HepG2 (cell line): ENCODE data around the gene MAMDC2. TPM values are rescaled to one million over a fixed set of nuclear protein-coding genes. Genes with fewer than 3 reads are reported as not detected.

Source experiments
- ATAC-seq: fragments of 200-7000 bp; cut with Tn5 transposase; 3 replicates; pipeline ENCODE4 v1.9.1; 2020; ENCODE audit warnings: mild to moderate bottlenecking, moderate library complexity
- BruUV-seq: library from RNA; stranded (reverse); fragments of 400-500 nt; replicated peaks from 2 replicates; lab custom pipeline; 2021; lab: Mats Ljungman, UMichigan
- CTCF ChIA-PET: fragments of 300-600 bp; formaldehyde crosslinking; extraction: SDS; loops from one replicate; lab custom pipeline; 2021; ENCODE audit warnings: low total read pairs, inconsistent platforms, low intra/inter-chr PET ratio; lab: Yijun Ruan, JAX
- POLR2A ChIA-PET: fragments of 350-600 bp; sonication (Branson Sonifier 250); formaldehyde crosslinking; loops from one replicate; lab custom pipeline; 2020; ENCODE audit warnings: antibody characterized with exemption, inconsistent platforms; lab: Yijun Ruan, JAX
- DNase-seq: peaks from one replicate; pipeline ENCODE4 v3.0.0-alpha.2; 2015; ENCODE audit warnings: low spot score
- FAIRE-seq: peaks from 3 replicates; lab custom pipeline; 2011; peaks lifted over from hg19 to GRCh38; lab: Jason Lieb, UNC
- H2AFZ ChIP-seq: one replicate; pipeline ENCODE4 v1.6.1; 2011; ENCODE audit warnings: low read length, inconsistent platforms
- H3K27ac ChIP-seq: fragments of 300-600 bp; 3 replicates; pipeline ENCODE4 v1.8.0; 2011; ENCODE audit warnings: mixed run types, mild to moderate bottlenecking, mixed read lengths, low read length, inconsistent platforms; ENCODE audit not compliant: insufficient read depth; ENCODE audit errors: extremely low read length
- H3K27me3 ChIP-seq, 2 experiments: fragments of 200-600 bp in 1 of 2; 2 replicates in 1 of 2; 3 replicates in 1 of 2; pipeline versions ENCODE4 v1.6.0 to v1.8.0; 2011; ENCODE audit warnings: low read length in 2 of 2, mild to moderate bottlenecking in 2 of 2, moderate library complexity in 2 of 2, inconsistent platforms in 1 of 2; ENCODE audit not compliant: insufficient read depth in 2 of 2, control insufficient read depth in 1 of 2
- H3K36me3 ChIP-seq, 2 experiments: fragments of 200-600 bp in 1 of 2; replicated peaks in 1 of 2; 2 replicates in 1 of 2; 3 replicates in 1 of 2; pipeline versions ENCODE4 v1.5.1 to v1.8.0; 2011; ENCODE audit warnings: low read length in 2 of 2, inconsistent platforms in 1 of 2; ENCODE audit not compliant: insufficient read depth in 2 of 2, control insufficient read depth in 1 of 2
- H3K4me1 ChIP-seq: 2 replicates; pipeline ENCODE4 v1.5.1; 2012; ENCODE audit warnings: low read length, inconsistent platforms; ENCODE audit not compliant: insufficient read depth
- H3K4me2 ChIP-seq: 2 replicates; pipeline ENCODE4 v1.6.0; 2011; ENCODE audit warnings: low read depth, low read length, inconsistent platforms
- H3K4me3 ChIP-seq, 3 experiments: fragments of 200-600 bp in 1 of 3; sonication (generic), shearing (Covaris generic) in 1 of 3; replicated peaks in 1 of 3; 2 replicates each; pipeline ENCODE4 v1.5.1; 2011 to 2016; ENCODE audit warnings: low read length in 3 of 3, inconsistent platforms in 2 of 3, low read depth in 2 of 3, mild to moderate bottlenecking in 2 of 3, control low read depth in 1 of 3, mixed read lengths in 1 of 3; ENCODE audit not compliant: insufficient read depth in 1 of 3
- H3K79me2 ChIP-seq: one replicate; pipeline ENCODE4 v1.6.1; 2011; ENCODE audit warnings: low read length, inconsistent platforms; ENCODE audit not compliant: insufficient read depth
- H3K9ac ChIP-seq: 2 replicates; pipeline ENCODE4 v1.6.0; 2011; ENCODE audit warnings: mild to moderate bottlenecking, low read depth, low read length, inconsistent platforms; ENCODE audit not compliant: insufficient read depth
- H3K9me3 ChIP-seq: 2 replicates; pipeline ENCODE4 v1.5.1; 2012; ENCODE audit warnings: mild to moderate bottlenecking, low read length
- H4K20me1 ChIP-seq: 2 replicates; pipeline ENCODE4 v1.6.0; 2011; ENCODE audit warnings: inconsistent platforms, mild to moderate bottlenecking, low read length, moderate library complexity; ENCODE audit not compliant: insufficient read depth
- ATF5 ChIP-seq: sonication (generic); formaldehyde crosslinking; IDR thresholded peaks from 2 replicates; pipeline ENCODE4 v1.4.0; 2020; ENCODE audit warnings: mild to moderate bottlenecking, low read depth, missing genetic modification reagents
- CERS6 ChIP-seq: sonication (generic); formaldehyde crosslinking; IDR thresholded peaks from 2 replicates; pipeline ENCODE4 v1.5.0; 2020; ENCODE audit warnings: missing genetic modification reagents
- GPBP1L1 ChIP-seq: sonication (generic); formaldehyde crosslinking; IDR thresholded peaks from 2 replicates; pipeline ENCODE4 v1.5.0; 2020; ENCODE audit warnings: mild to moderate bottlenecking, missing genetic modification reagents
- SIX4 ChIP-seq: sonication (generic); formaldehyde crosslinking; IDR thresholded peaks from 2 replicates; pipeline ENCODE4 v1.4.0; 2020; ENCODE audit warnings: missing genetic modification reagents
- SRSF1 ChIP-seq: fragments of 200-400 bp; formaldehyde crosslinking; optimal IDR thresholded peaks from 2 replicates; pipeline ENCODE3; 2017; ENCODE audit warnings: mild to moderate bottlenecking, low read depth, low read length, moderate library complexity
- ZBTB26 ChIP-seq: IDR thresholded peaks from 2 replicates; pipeline ENCODE4 v1.6.1; 2016; ENCODE audit warnings: missing compliant biosample characterization, missing genetic modification reagents, borderline replicate concordance
- ZBTB38 ChIP-seq: sonication (generic); formaldehyde crosslinking; IDR thresholded peaks from 2 replicates; pipeline ENCODE4 v1.5.1; 2020; ENCODE audit warnings: mild to moderate bottlenecking, missing genetic modification reagents
- ZNF143 ChIP-seq: sonication (generic); formaldehyde crosslinking; IDR thresholded peaks from 2 replicates; pipeline ENCODE4 v1.4.0; 2020; ENCODE audit warnings: missing genetic modification reagents
- ZNF609 ChIP-seq: sonication (generic); formaldehyde crosslinking; IDR thresholded peaks from 2 replicates; pipeline ENCODE4 v1.4.0; 2020; ENCODE audit warnings: mild to moderate bottlenecking, missing genetic modification reagents, borderline replicate concordance
- ZNF841 ChIP-seq: sonication (generic); formaldehyde crosslinking; IDR thresholded peaks from 2 replicates; pipeline ENCODE4 v1.8.1; 2023; ENCODE audit warnings: missing genetic modification reagents, borderline replicate concordance
- WGBS: methylation state at CpG from one replicate; pipeline ENCODE4 v1.1.6; 2017; ENCODE audit warnings: low lambda C conversion rate; 5-methylcytosine and 5-hydroxymethylcytosine counted together
- in situ Hi-C: cut with HindIII; loops from 2 replicates; pipeline ENCODE4 v1.10.0; 2017; ENCODE audit warnings: low pct_unique_long_range_greater_than_20kb; ENCODE audit not compliant: extremely low pct_ligation_motif_present
- intact Hi-C: fragments of 100-400 bp; cut with micrococcal nuclease; formaldehyde crosslinking; loops from one replicate; pipeline ENCODE4 v1.10.0; 2022; ENCODE audit not compliant: unreplicated experiment
- polyA plus RNA-seq, 8 experiments: library from polyadenylated mRNA; depleted of rRNA in 3 of 8; stranded (reverse) in 7 of 8; unstranded in 1 of 8; fragments of >200 nt; fragmentation: Illumina TruSeq in 4 of 8; extraction: Trizol in 4 of 8; gene quantifications; 2 replicates each; pipeline versions ENCODE4 v1.2.1 to v1.2.3, GENCODE V29; 2011 to 2016; ENCODE audit warnings: low read depth in 4 of 8, missing spikeins in 1 of 8, mixed read lengths in 1 of 8; ENCODE audit not compliant: insufficient read depth in 1 of 8
- total RNA-seq, 5 experiments: library from RNA; depleted of rRNA; stranded (reverse); fragments of >200 nt; fragmentation: Illumina TruSeq; extraction: Trizol; gene quantifications; 2 replicates each; pipeline ENCODE4 v1.2.3, GENCODE V29; 2016; ENCODE audit warnings: low read depth in 1 of 5
- TF ChIP-seq, protein P1 (sequence below): sonication (generic); formaldehyde crosslinking; IDR thresholded peaks from 2 replicates; pipeline ENCODE4 v1.5.1; 2020; ENCODE audit warnings: mild to moderate bottlenecking, moderate library complexity, missing genetic modification reagents
- TF ChIP-seq, protein P2 (sequence below): IDR thresholded peaks from 2 replicates; pipeline ENCODE4 v1.6.1; 2016; ENCODE audit warnings: control low read depth

MAMDC2 gene
- total and polyA plus RNA-seq, 2 of the 13 experiments (the other 11 are each of a cell fraction or from before 2014, with no cell fraction given), result not detected

GRCh38 chr9:70105147-70105546 lies 61.5 kb downstream of the MAMDC2 start:
- WGBS, result 10% methylated on average over 5 of the region's 5 CpGs
- no peak for DNase-seq
- CTCF ChIA-PET, result no interaction called here
- no peaks in the 10 kb centered on the region for H3K79me2 ChIP-seq
- no peaks in the 10 kb centered on the region for H4K20me1 ChIP-seq
- BruUV-seq, result no TSS peak
- H3K9me3 ChIP-seq, result no peaks in the 10 kb centered on the region
- ATAC-seq, result no peak
- H2AFZ ChIP-seq, result no peak overlapping the region
- peaks cover 0 to 16% of the 10 kb centered on the region in 2 experiments; a peak in 2 of 5 replicates for H3K27me3 ChIP-seq
- FAIRE-seq, result no peak
- in situ Hi-C loops (no loop called here), intact Hi-C loops (no loop called here)
- POLR2A ChIA-PET, result no interaction called here
- H3K9ac ChIP-seq, result no peak overlapping the region
- H3K4me3 ChIP-seq, result no peak overlapping the region
- no peak overlapping the region for H3K4me2 ChIP-seq
- no peaks in the 10 kb centered on the region for H3K36me3 ChIP-seq
- no peak overlapping the region for H3K27ac ChIP-seq
- H3K4me1 ChIP-seq, result no peaks in the 10 kb centered on the region
- TF ChIP-seq ZNF143 (CRISPR knock-in tag) (no peak), CERS6 (CRISPR knock-in tag) (no peak), ZNF841 (CRISPR knock-in tag) (no peak), SIX4 (no peak), SRSF1 (no peak), GPBP1L1 (CRISPR knock-in tag) (no peak), ATF5 (CRISPR knock-in tag) (no peak), ZBTB38 (no peak), ZBTB26 (CRISPR knock-in tag) (no peak), ZNF609 (CRISPR knock-in tag) (no peak)
- TF ChIP-seq, protein P1, sequence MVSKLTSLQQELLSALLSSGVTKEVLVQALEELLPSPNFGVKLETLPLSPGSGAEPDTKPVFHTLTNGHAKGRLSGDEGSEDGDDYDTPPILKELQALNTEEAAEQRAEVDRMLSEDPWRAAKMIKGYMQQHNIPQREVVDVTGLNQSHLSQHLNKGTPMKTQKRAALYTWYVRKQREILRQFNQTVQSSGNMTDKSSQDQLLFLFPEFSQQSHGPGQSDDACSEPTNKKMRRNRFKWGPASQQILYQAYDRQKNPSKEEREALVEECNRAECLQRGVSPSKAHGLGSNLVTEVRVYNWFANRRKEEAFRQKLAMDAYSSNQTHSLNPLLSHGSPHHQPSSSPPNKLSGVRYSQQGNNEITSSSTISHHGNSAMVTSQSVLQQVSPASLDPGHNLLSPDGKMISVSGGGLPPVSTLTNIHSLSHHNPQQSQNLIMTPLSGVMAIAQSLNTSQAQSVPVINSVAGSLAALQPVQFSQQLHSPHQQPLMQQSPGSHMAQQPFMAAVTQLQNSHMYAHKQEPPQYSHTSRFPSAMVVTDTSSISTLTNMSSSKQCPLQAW (CRISPR knock-in tag), result no peak
- TF ChIP-seq, protein P2, sequence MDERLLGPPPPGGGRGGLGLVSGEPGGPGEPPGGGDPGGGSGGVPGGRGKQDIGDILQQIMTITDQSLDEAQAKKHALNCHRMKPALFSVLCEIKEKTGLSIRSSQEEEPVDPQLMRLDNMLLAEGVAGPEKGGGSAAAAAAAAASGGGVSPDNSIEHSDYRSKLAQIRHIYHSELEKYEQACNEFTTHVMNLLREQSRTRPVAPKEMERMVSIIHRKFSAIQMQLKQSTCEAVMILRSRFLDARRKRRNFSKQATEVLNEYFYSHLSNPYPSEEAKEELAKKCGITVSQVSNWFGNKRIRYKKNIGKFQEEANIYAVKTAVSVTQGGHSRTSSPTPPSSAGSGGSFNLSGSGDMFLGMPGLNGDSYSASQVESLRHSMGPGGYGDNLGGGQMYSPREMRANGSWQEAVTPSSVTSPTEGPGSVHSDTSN, result no peak
